ENCODE measurements around the gene FBXL20. TPM values are rescaled to one million over a fixed set of nuclear protein-coding genes. Genes with fewer than 3 reads are reported as not detected.

FBXL20 gene
- total RNA-seq, 1 donor from 2014 or later, result 28.0 TPM

DNA sequence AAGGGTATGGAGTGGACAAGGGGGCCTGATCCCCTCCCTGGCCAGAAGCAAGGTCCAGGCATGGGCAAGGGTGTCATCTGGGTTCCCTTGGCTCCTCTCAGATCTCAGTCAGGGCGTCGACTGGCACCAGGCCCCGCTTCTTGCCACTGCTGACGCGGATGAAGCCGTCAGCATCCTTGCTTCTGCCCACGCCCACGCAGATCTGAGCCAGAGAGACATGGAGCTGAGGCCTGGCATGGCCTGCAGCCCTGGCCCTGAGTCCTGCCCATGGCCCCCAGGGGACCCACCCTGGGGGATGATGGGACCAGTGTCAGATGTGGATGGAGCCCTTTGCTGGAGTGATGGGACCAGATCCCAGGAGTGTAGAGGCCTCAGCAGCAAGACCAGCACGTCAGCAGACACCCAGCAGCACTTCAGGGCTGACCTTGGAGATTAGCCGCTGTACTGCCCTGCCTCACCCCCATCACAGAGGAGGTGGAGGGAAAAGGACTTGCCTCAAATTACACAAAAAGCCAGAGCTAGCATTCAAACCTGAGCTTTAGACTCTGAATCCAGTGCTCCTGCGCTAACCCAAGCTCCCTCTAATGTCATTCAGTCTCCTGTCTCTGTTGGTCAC lies 189.1 kb downstream of the FBXL20 start:
- H3K4me1 Mint-ChIP-seq (ENCODE audit: unreplicated experiment), result peaks cover 19% of the 10 kb centered on the region
- no peaks in the 10 kb centered on the region for H3K9me3 Mint-ChIP-seq (ENCODE audit: unreplicated experiment)
- peaks cover 7% of the 10 kb centered on the region for H3K27me3 Mint-ChIP-seq (ENCODE audit: unreplicated experiment)
- DNase-seq (ENCODE audit: extremely low spot score, unreplicated experiment), result no peak
- no peak overlapping the region for H3K27ac Mint-ChIP-seq (ENCODE audit: unreplicated experiment)
- no peak for TF ChIP-seq CTCF (IDR thresholded peaks at IDR 0.05)
- H3K36me3 Mint-ChIP-seq (ENCODE audit: unreplicated experiment), result no peaks in the 10 kb centered on the region
- no peak overlapping the region for H3K4me3 Mint-ChIP-seq (ENCODE audit: unreplicated experiment)

- DNase-seq (ENCODE audit: extremely low spot score, unreplicated experiment), result no peak
- no peak for TF ChIP-seq CTCF (IDR thresholded peaks at IDR 0.05)
- no peaks in the 10 kb centered on the region for H3K27me3 Mint-ChIP-seq (ENCODE audit: unreplicated experiment)
- no peak overlapping the region for H3K4me3 Mint-ChIP-seq (ENCODE audit: unreplicated experiment)
- H3K27ac Mint-ChIP-seq (ENCODE audit: unreplicated experiment), result peak overlapping the region; percentile 38
- no peaks in the 10 kb centered on the region for H3K36me3 Mint-ChIP-seq (ENCODE audit: unreplicated experiment)
- H3K4me1 Mint-ChIP-seq (ENCODE audit: unreplicated experiment), result peaks cover 25% of the 10 kb centered on the region
- H3K9me3 Mint-ChIP-seq (ENCODE audit: unreplicated experiment), result no peaks in the 10 kb centered on the region
These were observed 191.4 kb downstream of the FBXL20 start for GRCh38 chr17:39210093-39210434.

DNA sequence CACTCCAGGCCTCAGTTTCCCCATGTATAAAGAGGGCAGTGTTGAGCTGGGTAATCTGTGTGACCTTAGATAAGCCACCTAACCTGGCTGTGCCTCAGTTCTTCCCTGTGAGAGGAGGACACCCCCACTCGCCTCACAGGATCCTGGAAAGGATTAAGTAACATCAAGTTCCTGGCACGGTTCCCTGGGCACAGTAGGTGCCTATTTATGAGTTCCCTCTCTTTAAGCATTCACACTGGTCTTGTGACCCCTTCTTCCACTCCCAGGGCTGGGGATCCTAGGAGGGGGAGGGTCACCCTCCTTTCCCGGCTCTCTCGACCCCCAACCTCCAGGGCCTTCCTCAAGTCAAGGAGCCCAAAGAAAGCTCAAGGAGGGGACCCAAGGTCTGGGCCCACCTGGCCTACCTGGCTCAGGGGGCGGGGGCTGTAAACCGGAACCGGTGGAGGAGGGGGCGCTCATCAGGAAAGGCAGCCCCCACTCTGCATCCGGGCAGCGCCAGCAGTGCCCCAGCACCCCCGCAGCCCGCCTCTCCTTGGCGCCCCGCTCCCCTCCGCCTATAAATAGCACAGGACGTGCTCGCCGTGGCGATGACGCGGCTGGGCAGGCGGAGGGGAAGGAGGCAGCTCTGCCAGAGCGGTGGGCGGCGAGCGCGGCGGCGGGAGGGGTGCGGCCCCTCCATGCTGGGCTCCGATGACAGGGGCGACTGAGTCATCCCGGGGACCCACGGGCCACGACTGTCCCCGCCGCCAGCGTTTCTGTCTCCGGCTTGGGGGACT lies 191.9 kb downstream of the FBXL20 start:
- peaks cover 25% of the 10 kb centered on the region for H3K4me1 Mint-ChIP-seq (ENCODE audit: unreplicated experiment)
- no peaks in the 10 kb centered on the region for H3K9me3 Mint-ChIP-seq (ENCODE audit: unreplicated experiment)
- no peaks in the 10 kb centered on the region for H3K27me3 Mint-ChIP-seq (ENCODE audit: unreplicated experiment)
- no peak for DNase-seq (ENCODE audit: extremely low spot score, unreplicated experiment)
- H3K4me3 Mint-ChIP-seq (ENCODE audit: unreplicated experiment), result peak overlapping the region; percentile 38
- peaks cover 5% of the 10 kb centered on the region for H3K36me3 Mint-ChIP-seq (ENCODE audit: unreplicated experiment)
- no peak for TF ChIP-seq CTCF (IDR thresholded peaks at IDR 0.05)
- H3K27ac Mint-ChIP-seq (ENCODE audit: unreplicated experiment), result no peak overlapping the region

GRCh38 chr17:39208893-39209292 lies 192.5 kb downstream of the FBXL20 start:
- no peak for DNase-seq (ENCODE audit: extremely low spot score, unreplicated experiment)
- Mint-ChIP-seq H3K36me3 (ENCODE audit: unreplicated experiment) (peaks cover 11% of the 10 kb centered on the region), H3K27me3 (ENCODE audit: unreplicated experiment) (no peaks in the 10 kb centered on the region), H3K4me3 (ENCODE audit: unreplicated experiment) (peak overlapping the region; percentile 12), H3K4me1 (ENCODE audit: unreplicated experiment) (peaks cover 24% of the 10 kb centered on the region), H3K27ac (ENCODE audit: unreplicated experiment) (no peak overlapping the region), H3K9me3 (ENCODE audit: unreplicated experiment) (no peaks in the 10 kb centered on the region)
- TF ChIP-seq CTCF (IDR thresholded peaks at IDR 0.05), result no peak

DNA sequence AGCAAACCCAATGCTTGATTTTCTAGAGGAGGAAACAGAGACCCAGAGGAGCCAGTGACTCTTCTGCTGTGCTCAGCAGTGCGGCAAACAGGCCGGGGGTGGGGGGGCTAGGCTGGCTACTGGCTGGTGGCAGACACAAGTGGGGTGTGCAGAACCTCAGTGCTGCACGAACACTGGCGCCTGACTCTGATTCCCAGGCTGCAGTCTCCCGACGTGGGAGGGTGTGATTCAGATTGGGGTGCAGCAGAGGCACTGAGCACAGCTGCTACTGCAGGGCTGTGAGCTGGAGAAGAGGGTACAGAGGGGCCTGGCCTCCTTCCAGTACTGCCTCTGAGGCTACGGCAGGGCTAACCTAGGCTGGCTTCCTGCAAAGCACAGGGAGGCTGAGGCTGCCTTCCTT lies 193.3 kb downstream of the FBXL20 start:
- H3K27ac Mint-ChIP-seq (ENCODE audit: unreplicated experiment), result no peak overlapping the region
- H3K36me3 Mint-ChIP-seq (ENCODE audit: unreplicated experiment), result peaks cover 15% of the 10 kb centered on the region
- H3K4me3 Mint-ChIP-seq (ENCODE audit: unreplicated experiment), result no peak overlapping the region
- H3K27me3 Mint-ChIP-seq (ENCODE audit: unreplicated experiment), result no peaks in the 10 kb centered on the region
- no peaks in the 10 kb centered on the region for H3K9me3 Mint-ChIP-seq (ENCODE audit: unreplicated experiment)
- peaks cover 21% of the 10 kb centered on the region for H3K4me1 Mint-ChIP-seq (ENCODE audit: unreplicated experiment)
- DNase-seq (ENCODE audit: extremely low spot score, unreplicated experiment), result no peak
- TF ChIP-seq CTCF (IDR thresholded peaks at IDR 0.05), result no peak

Measured in osteocyte (in vitro differentiated cells).